GM12878 (cell line): ENCODE data around the gene CCDC141.

ENCODE experiments used
- MTA3 ChIP-seq: IDR thresholded peaks from 2 replicates; pipeline ENCODE4 v1.6.1; 2012; ENCODE audit warnings: low read length, inconsistent platforms, borderline replicate concordance
- NBN ChIP-seq: fragments of 450-650 bp; IDR thresholded peaks from 2 replicates; pipeline ENCODE4 v1.6.1; 2016
- NR2F1 ChIP-seq: fragments of 450-650 bp; conservative IDR thresholded peaks from 2 replicates; pipeline ENCODE4 v1.6.1; 2017; ENCODE audit warnings: mild to moderate bottlenecking
- REST ChIP-seq: IDR thresholded peaks from 2 replicates; pipeline ENCODE4 v1.6.1; 2012; ENCODE audit warnings: mild to moderate bottlenecking, low read depth, low read length

GRCh38 chr2:179069685-179070084 lies 19.7 kb upstream of the CCDC141 start:
- TF ChIP-seq NBN, result no peak
- no peak for TF ChIP-seq REST
- no peak for TF ChIP-seq MTA3
- TF ChIP-seq NR2F1, result no peak
